ENCODE measurements around the gene DVL3.

The DVL3 gene

DNA sequence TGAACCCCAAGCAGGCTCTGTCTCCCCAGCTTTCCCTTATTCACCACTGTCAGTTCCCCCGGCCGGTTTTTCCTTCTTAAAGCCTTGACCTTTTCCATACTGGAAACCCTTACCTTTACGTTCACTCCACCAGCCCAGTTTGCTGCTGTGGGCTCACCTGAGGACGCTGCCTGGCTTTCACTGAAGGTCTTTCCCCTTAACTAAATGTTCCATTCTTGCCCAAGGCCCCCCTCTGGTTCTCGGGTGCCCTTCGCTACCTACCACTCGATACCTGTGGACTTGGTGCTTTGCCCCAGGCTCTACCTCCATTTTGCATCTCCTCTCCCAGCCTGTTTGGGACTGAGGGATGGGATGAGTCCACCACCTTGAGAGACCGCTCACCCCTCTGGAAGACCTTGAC, 20.3 kb downstream of the DVL3 start:
- H3K4me3 ChIP-seq (ENCODE audit: low read depth, low read length), result peak overlapping the region; percentile 91
- no peak for DNase-seq
- H3K27ac ChIP-seq, result peak overlapping the region; percentile 97

DNA sequence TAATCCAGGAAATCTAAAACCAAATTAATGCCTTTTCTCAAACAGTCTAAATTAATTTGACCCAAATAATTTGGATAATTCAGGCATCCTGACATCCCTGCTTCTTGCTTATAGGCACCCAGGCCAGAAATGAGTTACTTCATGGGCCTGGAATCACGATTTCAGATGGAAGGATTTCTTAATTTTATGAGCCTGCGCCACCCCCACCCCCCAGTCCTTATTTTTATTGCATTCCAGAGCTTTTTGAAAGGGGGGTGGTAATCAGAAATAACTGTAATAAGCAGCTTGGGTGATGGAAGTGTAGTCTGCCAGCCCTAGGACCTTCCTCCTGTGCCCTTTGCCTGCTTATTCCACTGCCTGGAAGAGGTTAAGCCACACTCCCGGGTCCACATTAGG, 20.8 kb downstream of the DVL3 start:
- DNase-seq, result no peak
- H3K4me3 ChIP-seq (ENCODE audit: low read depth, low read length), result peak overlapping the region; percentile 91
- H3K36me3 ChIP-seq, result peaks cover 68% of the 10 kb centered on the region
- TF ChIP-seq, protein P1, sequence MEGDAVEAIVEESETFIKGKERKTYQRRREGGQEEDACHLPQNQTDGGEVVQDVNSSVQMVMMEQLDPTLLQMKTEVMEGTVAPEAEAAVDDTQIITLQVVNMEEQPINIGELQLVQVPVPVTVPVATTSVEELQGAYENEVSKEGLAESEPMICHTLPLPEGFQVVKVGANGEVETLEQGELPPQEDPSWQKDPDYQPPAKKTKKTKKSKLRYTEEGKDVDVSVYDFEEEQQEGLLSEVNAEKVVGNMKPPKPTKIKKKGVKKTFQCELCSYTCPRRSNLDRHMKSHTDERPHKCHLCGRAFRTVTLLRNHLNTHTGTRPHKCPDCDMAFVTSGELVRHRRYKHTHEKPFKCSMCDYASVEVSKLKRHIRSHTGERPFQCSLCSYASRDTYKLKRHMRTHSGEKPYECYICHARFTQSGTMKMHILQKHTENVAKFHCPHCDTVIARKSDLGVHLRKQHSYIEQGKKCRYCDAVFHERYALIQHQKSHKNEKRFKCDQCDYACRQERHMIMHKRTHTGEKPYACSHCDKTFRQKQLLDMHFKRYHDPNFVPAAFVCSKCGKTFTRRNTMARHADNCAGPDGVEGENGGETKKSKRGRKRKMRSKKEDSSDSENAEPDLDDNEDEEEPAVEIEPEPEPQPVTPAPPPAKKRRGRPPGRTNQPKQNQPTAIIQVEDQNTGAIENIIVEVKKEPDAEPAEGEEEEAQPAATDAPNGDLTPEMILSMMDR (IDR thresholded peaks at IDR 0.05; ENCODE audit: low read depth, low read length), result no peak
- H3K27me3 ChIP-seq (ENCODE audit: insufficient read depth, low read depth, severe bottlenecking), result no peaks in the 10 kb centered on the region
- H3K27ac ChIP-seq, result peak overlapping the region; percentile 97
- H3K9me3 ChIP-seq (ENCODE audit: severe bottlenecking), result no peaks in the 10 kb centered on the region

More for the DNA sequence above, 20.3 kb downstream of the DVL3 start:
- TF ChIP-seq, protein P1 (IDR thresholded peaks at IDR 0.05; ENCODE audit: low read depth, low read length), result no peak
- H3K36me3 ChIP-seq, result peaks cover 68% of the 10 kb centered on the region
- H3K9me3 ChIP-seq (ENCODE audit: severe bottlenecking), result no peaks in the 10 kb centered on the region
- H3K27me3 ChIP-seq (ENCODE audit: insufficient read depth, low read depth, severe bottlenecking), result no peaks in the 10 kb centered on the region

DNA sequence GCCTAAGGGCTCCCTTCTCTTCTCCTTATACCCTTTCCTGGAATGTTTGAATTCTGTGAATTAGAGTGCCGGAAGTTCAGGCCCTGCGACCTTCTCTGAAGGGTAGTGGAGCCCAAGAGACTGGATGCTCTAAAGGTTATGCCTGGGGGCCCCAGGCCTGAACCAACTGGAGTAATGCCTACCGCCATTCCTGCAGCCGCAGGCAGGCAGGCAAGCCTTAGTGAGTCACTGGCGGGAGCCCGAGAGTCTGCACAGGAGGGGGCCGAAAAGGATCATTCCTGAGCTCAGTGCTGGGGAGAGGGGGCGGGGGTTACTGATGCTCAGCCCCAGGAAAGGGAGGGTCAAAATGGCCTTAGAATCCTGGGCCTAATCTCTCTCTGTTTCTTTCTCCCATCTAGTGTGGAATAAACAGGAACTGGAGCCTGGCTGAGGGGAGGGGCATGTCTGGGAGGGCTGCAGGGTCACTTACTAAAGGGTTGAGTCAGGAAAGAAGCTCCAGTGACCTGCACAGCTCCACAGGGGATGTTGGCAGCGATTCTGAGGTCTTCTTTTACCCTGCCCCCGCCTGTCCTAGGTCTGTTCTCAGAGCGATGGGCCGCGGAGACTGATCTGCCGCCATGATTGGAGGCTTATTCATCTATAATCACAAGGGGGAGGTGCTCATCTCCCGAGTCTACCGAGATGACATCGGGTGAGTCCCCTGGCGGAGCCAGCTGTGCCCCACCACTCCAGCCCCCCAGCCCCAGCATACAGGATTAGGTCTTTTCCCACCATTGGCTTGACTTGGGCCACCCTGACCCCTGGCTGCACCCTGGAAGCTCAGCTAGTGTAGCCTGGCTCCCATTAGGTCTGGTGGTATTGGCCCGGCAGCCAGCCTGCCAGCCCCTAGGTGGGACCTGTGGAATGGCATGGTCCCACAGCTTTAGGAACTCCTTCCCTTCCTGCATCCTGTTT, 21.5 kb downstream of the DVL3 start:
- Histone ChIP-seq H3K9me3 (ENCODE audit: severe bottlenecking) (no peaks in the 10 kb centered on the region), H3K27me3 (ENCODE audit: insufficient read depth, low read depth, severe bottlenecking) (no peaks in the 10 kb centered on the region), H3K36me3 (peaks cover 68% of the 10 kb centered on the region), H3K27ac (peak overlapping the region; percentile 97), H3K4me3 (ENCODE audit: low read depth, low read length) (peak overlapping the region; percentile 91)
- TF ChIP-seq, protein P1 (IDR thresholded peaks at IDR 0.05; ENCODE audit: low read depth, low read length), result no peak
- peak; percentile 94 for DNase-seq

DNA sequence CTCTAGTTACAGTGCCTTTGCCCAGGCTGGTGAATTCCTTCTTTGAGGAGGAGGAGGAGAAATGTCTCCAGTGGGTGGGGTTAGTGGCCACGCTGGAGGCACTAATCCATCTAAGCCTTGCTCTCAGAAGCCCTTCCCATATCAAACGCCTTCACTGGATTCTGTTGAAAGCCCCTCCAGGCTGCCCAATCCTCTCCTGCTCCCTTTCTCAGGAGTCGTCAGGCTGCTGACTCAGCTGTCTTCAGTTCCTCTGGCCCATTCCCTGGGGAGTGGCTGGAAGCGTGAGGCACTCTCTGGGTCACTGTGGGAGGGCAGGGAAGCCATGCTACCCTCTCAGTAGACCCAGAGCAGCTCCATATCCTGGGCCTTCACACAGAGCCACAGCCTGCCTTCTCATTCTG, 22.2 kb downstream of the DVL3 start:
- Histone ChIP-seq H3K27ac (peak overlapping the region; percentile 97), H3K36me3 (peaks cover 68% of the 10 kb centered on the region), H3K27me3 (ENCODE audit: insufficient read depth, low read depth, severe bottlenecking) (no peaks in the 10 kb centered on the region), H3K4me3 (ENCODE audit: low read depth, low read length) (peak overlapping the region; percentile 91), H3K9me3 (ENCODE audit: severe bottlenecking) (no peaks in the 10 kb centered on the region)
- peak; percentile 74 for DNase-seq
- TF ChIP-seq, protein P1 (IDR thresholded peaks at IDR 0.05; ENCODE audit: low read depth, low read length), result no peak

DNA sequence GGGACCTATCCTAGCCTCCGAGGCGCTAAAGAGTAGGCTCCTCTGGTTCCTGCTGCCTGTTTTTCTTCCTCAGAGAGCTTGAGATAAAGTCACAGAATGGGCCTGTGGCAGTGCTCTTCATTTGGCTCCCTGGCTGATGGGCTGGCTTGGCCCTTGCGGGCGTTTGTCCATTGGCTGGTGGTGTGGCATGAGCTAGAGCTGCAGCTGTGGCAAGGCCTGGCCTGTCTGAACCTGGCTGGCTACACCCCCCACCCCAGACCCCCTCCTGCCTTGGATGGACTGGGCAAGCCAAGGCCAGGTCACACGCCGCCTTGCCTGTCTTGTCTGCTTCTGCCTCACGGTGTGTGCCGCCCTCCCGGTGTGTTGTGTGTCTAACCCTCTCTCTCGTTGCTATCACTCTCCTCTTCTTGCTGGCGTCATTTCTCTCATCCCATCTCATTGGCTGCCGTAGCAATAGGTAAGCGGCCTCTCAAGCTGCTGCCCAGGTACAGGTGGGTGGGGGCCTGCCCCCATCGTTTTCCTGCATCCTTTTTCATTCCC, 22.7 kb downstream of the DVL3 start:
- no peak for DNase-seq
- H3K27me3 ChIP-seq (ENCODE audit: insufficient read depth, low read depth, severe bottlenecking), result no peaks in the 10 kb centered on the region
- peak overlapping the region; percentile 97 for H3K27ac ChIP-seq
- peaks cover 68% of the 10 kb centered on the region for H3K36me3 ChIP-seq
- no peak overlapping the region for H3K4me3 ChIP-seq (ENCODE audit: low read depth, low read length)
- TF ChIP-seq, protein P1 (IDR thresholded peaks at IDR 0.05; ENCODE audit: low read depth, low read length), result no peak
- H3K9me3 ChIP-seq (ENCODE audit: severe bottlenecking), result no peaks in the 10 kb centered on the region
